Body of pancreas (tissue), 4 donors: ENCODE results near the gene CFP.

Source experiments
- POLR2A ChIP-seq, 3 donors: fragments of 450-650 bp; IDR thresholded peaks; one replicate each; pipeline ENCODE4 v1.6.1; 2016; ENCODE audit warnings: antibody characterized with exemption in 3 of 3, mild to moderate bottlenecking in 2 of 3
- TF ChIP-seq, protein P1 (sequence below), 7 experiments: fragments of 450-650 bp in 4 of 7; fragments of 200-600 bp in 3 of 7; sonication (generic) in 3 of 7; IDR thresholded peaks; one replicate each; pipeline ENCODE4 v1.5.1; 2016 to 2019; ENCODE audit warnings: antibody characterized with exemption in 7 of 7

DNA sequence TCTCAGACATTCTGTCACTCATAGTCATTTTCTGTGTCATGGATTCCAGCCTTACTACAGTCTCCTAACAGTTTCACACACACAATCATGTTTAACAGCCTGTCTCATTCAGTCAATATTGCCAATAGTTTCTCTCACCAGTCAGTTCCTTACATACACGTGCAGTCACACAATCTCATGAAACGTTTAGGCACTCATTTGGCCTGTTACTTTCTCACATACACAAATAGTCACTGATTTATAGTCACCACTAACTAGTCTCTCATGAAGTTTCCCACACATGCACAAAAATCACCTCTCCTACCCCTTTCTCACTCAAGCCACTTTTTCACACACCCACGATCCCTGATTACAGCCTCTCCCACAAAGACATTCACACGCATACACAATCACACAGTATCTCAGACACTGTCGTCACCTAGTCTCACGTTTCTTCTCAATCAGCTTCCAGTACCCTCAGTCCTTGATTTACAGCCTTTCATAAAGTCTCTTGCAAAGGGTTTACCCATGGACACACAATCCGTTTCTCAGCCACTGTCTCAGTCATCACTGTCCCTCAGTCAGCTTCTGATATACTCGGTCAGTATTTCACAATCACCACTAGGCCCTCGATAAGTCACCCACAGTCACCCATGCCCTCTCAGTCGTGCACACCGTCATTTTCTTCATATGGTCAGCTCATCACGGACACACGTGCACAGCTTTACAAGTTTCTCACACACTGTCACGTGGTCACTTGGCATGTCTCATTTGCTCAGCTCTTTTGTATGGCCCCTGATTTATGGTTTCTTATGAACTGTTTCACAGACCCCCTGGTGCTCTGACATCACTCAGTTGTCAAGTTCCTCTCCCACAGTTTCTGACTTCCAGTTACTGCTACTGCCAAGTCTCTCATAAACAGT lies 4.2 kb upstream of the CFP start:
- TF ChIP-seq, protein P1, sequence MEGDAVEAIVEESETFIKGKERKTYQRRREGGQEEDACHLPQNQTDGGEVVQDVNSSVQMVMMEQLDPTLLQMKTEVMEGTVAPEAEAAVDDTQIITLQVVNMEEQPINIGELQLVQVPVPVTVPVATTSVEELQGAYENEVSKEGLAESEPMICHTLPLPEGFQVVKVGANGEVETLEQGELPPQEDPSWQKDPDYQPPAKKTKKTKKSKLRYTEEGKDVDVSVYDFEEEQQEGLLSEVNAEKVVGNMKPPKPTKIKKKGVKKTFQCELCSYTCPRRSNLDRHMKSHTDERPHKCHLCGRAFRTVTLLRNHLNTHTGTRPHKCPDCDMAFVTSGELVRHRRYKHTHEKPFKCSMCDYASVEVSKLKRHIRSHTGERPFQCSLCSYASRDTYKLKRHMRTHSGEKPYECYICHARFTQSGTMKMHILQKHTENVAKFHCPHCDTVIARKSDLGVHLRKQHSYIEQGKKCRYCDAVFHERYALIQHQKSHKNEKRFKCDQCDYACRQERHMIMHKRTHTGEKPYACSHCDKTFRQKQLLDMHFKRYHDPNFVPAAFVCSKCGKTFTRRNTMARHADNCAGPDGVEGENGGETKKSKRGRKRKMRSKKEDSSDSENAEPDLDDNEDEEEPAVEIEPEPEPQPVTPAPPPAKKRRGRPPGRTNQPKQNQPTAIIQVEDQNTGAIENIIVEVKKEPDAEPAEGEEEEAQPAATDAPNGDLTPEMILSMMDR (IDR thresholded peaks at IDR 0.05), result no peak
- no peak for TF ChIP-seq POLR2A (IDR thresholded peaks at IDR 0.05)
